ENCODE results near the gene PEBP1. TPM values are rescaled to one million over a fixed set of nuclear protein-coding genes. Genes with fewer than 3 reads are reported as not detected.
"Not testable (repeated sequence)": the region's sequence is repeated elsewhere in the genome, so short reads cannot be mapped to it uniquely, and the experiment has no call there.

PEBP1 gene
- total RNA-seq, 1 donor from 2014 or later = 102 TPM

DNA sequence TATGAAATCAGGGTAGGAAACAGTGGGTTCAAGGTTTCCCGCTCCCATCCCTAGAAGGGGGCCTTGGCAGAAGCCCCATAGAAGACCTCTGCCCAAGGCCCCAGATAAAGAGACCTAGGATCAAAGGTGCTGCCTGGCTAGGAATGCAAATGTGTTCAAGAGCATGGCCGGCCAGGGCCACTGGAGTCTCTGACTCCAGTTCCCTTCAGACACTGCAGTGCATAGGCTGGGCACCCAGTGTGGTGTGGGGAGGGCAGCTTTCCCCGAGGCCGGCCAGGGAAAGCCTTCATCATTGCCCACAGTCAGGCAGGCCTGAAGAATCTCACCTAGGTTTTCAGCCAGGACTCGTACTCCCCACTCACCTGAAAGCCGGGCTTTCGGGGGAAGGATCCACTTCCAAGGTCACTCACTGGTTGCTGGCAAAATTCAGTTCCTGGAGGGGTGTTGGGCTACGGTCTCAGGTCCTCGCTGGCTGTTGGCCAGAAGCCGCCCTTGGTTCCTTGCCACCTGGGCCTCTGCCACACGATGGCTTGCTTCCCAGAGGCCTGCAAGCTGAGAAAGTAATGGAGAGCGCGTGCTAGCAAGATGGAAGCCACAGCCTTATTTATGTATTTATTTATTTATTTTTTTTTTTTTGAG is 9.7 kb upstream of the PEBP1 start:
- no peak for DNase-seq
- ATAC-seq (ENCODE audit: low read depth) = no peak
- Mint-ChIP-seq H3K4me1 (no peaks in the 10 kb centered on the region), H3K27me3 (no peaks in the 10 kb centered on the region), H3K27ac (no peak overlapping the region), H3K4me3 (no peak overlapping the region), H3K36me3 (ENCODE audit: low read depth) (no peaks in the 10 kb centered on the region), H3K9me3 (no peaks in the 10 kb centered on the region)
- POLR2A ChIA-PET = interaction anchor here (0.6 kb wide), 1 partner anchor 100 kb away, joined by 3 read pairs; no protein-coding TSS in a partner anchor
- intact Hi-C loops (cut with micrococcal nuclease) = no loop called here
- CTCF ChIA-PET = no interaction called here
- TF ChIP-seq, protein P1, sequence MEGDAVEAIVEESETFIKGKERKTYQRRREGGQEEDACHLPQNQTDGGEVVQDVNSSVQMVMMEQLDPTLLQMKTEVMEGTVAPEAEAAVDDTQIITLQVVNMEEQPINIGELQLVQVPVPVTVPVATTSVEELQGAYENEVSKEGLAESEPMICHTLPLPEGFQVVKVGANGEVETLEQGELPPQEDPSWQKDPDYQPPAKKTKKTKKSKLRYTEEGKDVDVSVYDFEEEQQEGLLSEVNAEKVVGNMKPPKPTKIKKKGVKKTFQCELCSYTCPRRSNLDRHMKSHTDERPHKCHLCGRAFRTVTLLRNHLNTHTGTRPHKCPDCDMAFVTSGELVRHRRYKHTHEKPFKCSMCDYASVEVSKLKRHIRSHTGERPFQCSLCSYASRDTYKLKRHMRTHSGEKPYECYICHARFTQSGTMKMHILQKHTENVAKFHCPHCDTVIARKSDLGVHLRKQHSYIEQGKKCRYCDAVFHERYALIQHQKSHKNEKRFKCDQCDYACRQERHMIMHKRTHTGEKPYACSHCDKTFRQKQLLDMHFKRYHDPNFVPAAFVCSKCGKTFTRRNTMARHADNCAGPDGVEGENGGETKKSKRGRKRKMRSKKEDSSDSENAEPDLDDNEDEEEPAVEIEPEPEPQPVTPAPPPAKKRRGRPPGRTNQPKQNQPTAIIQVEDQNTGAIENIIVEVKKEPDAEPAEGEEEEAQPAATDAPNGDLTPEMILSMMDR (IDR thresholded peaks at IDR 0.05) = no peak

DNA sequence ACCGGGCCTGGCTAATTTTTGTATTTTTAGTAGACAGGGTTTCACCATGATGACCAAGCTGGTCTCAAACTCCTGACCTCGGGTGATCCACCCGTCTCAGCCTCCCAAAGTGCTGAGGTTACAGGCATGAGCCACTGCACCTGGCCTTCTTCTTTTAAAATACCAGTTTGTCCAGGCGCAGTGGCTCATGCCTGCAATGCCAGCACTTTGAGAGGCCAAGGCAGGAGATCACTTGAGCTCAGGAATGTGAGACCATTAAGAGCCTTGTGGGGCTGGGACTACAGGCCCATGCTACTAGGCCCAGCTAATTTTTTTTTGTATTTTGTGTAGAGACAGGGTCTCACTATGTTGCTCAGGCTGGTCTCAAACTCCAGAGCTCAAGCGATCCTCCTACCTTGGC is 8.1 kb upstream of the PEBP1 start:
- Mint-ChIP-seq H3K4me1 (no peaks in the 10 kb centered on the region), H3K36me3 (ENCODE audit: low read depth) (no peaks in the 10 kb centered on the region), H3K9me3 (no peaks in the 10 kb centered on the region), H3K4me3 (no peak overlapping the region), H3K27me3 (no peaks in the 10 kb centered on the region), H3K27ac (no peak overlapping the region)
- DNase-seq (no peak), ATAC-seq (ENCODE audit: low read depth) (no peak)
- intact Hi-C loops (cut with micrococcal nuclease) = no loop called here
- ChIA-PET POLR2A (interaction anchor here (0.6 kb wide), 1 partner anchor 142 kb away, joined by 3 read pairs; no protein-coding TSS in a partner anchor), CTCF (no interaction called here)
- TF ChIP-seq, protein P1 (IDR thresholded peaks at IDR 0.05) = no peak

DNA sequence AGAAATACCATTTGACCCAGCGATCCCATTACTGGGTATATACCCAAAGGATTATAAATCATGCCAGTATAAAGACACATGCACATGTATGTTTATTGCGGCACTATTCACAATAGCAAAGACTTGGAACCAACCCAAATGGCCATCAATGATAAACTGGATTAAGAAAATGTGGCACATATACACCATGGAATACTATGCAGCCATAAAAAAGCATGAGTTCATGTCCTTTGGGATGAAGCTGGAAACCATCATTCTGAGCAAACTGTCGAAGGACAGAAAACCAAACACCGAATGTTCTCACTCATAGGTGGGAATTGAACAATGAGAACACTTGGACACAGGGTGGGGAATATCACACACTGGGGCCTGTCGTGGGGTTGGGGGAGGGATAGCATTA is 6.5 kb upstream of the PEBP1 start:
- H3K4me3 Mint-ChIP-seq; CTCF ChIA-PET; H3K9me3 Mint-ChIP-seq; DNase-seq; H3K4me1 Mint-ChIP-seq; intact Hi-C loops (cut with micrococcal nuclease); H3K27me3 Mint-ChIP-seq; ATAC-seq (ENCODE audit: low read depth); H3K36me3 Mint-ChIP-seq (ENCODE audit: low read depth); POLR2A ChIA-PET; H3K27ac Mint-ChIP-seq: not testable (repeated sequence)

DNA sequence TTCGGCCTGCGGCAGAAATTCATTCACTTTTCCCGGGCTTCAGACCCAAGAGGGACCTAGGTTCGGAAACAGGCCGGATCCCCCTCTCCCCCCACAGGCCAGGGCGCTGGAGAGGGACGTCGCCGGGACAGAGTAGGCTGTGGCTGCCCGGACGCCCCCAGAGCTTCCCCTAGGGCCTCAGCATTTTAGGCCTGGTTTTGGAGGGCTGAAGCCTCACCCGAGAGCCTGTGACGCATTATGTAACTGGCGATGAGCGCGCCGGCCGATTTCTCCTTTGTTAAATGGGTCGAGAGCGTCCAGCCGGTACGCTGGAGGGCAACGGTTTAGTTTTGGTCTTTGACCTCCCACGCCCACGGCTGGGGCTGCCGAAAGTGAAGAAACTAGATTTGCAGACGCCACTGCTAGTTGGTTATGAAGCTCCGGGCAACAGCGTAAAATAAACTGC is 657 bp downstream of the PEBP1 start:
- no peaks in the 10 kb centered on the region for H3K27me3 Mint-ChIP-seq
- H3K9me3 Mint-ChIP-seq = no peaks in the 10 kb centered on the region
- peak overlapping the region; percentile 76 for H3K27ac Mint-ChIP-seq
- peak overlapping the region; percentile 98 for H3K4me3 Mint-ChIP-seq
- peaks cover 34% of the 10 kb centered on the region for H3K36me3 Mint-ChIP-seq (ENCODE audit: low read depth)
- intact Hi-C loops (cut with micrococcal nuclease) = loop anchor here (1.0 to 5.0 kb wide), 6 partner anchors 16 to 240 kb away; partner anchors contain the start of genes RFC5, SUDS3 and VSIG10
- ATAC-seq (ENCODE audit: low read depth) = peak; percentile 25
- peaks cover 20% of the 10 kb centered on the region for H3K4me1 Mint-ChIP-seq
- ChIA-PET POLR2A (interaction anchor here (0.5 to 2.2 kb wide), 16 partner anchors 9 to 1689 kb away, joined by 3 to 21 read pairs (median 4); partner anchors contain the start of genes SUDS3, TAOK3, VSIG10 and WSB2), CTCF (interaction anchor here (1.1 to 1.6 kb wide), 3 partner anchors 16 to 241 kb away, joined by 4 to 5 read pairs (median 5); partner anchors contain the start of gene SUDS3)
- peak; percentile 40 for DNase-seq
- TF ChIP-seq, protein P1 (IDR thresholded peaks at IDR 0.05) = no peak

DNA sequence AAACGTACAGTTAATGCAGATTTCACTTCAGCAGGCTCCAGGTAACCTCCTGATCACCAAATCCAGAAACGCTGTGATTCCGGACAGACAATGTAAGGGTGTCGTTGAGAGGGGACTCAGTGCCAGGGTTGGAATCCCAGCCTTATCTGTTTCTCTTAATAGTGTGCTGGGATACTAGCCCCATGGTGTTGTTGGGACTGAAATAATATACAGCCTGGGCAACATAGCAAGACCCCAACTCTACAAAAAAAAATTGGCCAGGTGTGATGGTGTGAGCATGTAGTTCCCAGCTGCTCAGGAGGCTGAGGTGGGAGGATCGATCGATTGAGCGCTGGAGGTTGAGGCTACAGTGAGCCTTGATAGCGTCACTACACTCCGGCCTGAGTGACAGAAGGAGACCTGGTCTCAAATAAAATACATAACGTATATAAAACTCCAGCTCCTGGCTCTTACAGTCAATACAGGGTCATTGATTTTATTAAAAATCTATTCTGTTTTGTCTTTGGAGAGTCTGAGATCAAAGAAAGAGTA is 1.3 kb downstream of the PEBP1 start:
- peak overlapping the region; percentile 98 for H3K4me3 Mint-ChIP-seq
- TF ChIP-seq, protein P1 (IDR thresholded peaks at IDR 0.05) = no peak
- peak overlapping the region; percentile 76 for H3K27ac Mint-ChIP-seq
- peaks cover 37% of the 10 kb centered on the region for H3K36me3 Mint-ChIP-seq (ENCODE audit: low read depth)
- H3K9me3 Mint-ChIP-seq = no peaks in the 10 kb centered on the region
- ChIA-PET POLR2A (interaction anchor here (0.6 to 2.2 kb wide), 9 partner anchors 8 to 241 kb away, joined by 3 to 21 read pairs (median 9); partner anchors contain the start of genes SUDS3, TAOK3 and WSB2), CTCF (interaction anchor here (1.6 kb wide), 1 partner anchor 239 kb away, joined by 5 read pairs; the partner anchor contains the start of gene SUDS3)
- DNase-seq = no peak
- no peaks in the 10 kb centered on the region for H3K27me3 Mint-ChIP-seq
- intact Hi-C loops (cut with micrococcal nuclease) = loop anchor here (2.0 to 5.0 kb wide), 2 partner anchors 40 to 72 kb away; no protein-coding TSS in a partner anchor
- no peak for ATAC-seq (ENCODE audit: low read depth)
- H3K4me1 Mint-ChIP-seq = peaks cover 20% of the 10 kb centered on the region

All from activated B cell treated with CpG ODN at 0.5 μM for 24 hours (primary cell).